HEK293T (cell line): ENCODE data around the gene ATAD2B.

Experiments
- CTCF ChIA-PET: fragments of 350-600 bp; formaldehyde crosslinking; extraction: SDS; loops from one replicate; lab custom pipeline; 2021; ENCODE audit warnings: antibody characterized with exemption, inconsistent platforms; lab: Yijun Ruan, JAX
- POLR2A ChIA-PET: fragments of 350-600 bp; formaldehyde crosslinking; extraction: SDS; loops from one replicate; lab custom pipeline; 2020; ENCODE audit warnings: antibody characterized with exemption, inconsistent platforms; lab: Yijun Ruan, JAX
- DNase-seq: peaks from one replicate; pipeline ENCODE4 v3.0.0; 2012; ENCODE audit warnings: mixed read lengths; ENCODE audit errors: extremely low spot score
- ARNT ChIP-seq: fragments of 450-650 bp; IDR thresholded peaks from 2 replicates; pipeline ENCODE4 v1.6.1; 2017; ENCODE audit warnings: mild to moderate bottlenecking
- BHLHE40 ChIP-seq: fragments of 450-650 bp; IDR thresholded peaks from 2 replicates; pipeline ENCODE4 v1.6.1; 2016; ENCODE audit warnings: mild to moderate bottlenecking, moderate library complexity, borderline replicate concordance
- CTBP1 ChIP-seq: fragments of 450-650 bp; IDR thresholded peaks from 2 replicates; pipeline ENCODE4 v1.6.1; 2016; ENCODE audit warnings: borderline replicate concordance
- ELF4 ChIP-seq: fragments of 450-650 bp; IDR thresholded peaks from 2 replicates; pipeline ENCODE4 v1.6.1; 2017; ENCODE audit warnings: antibody characterized with exemption
- FOXA1 ChIP-seq: fragments of 450-650 bp; IDR thresholded peaks from 2 replicates; pipeline ENCODE4 v1.6.1; 2016; ENCODE audit warnings: mild to moderate bottlenecking
- FOXK2 ChIP-seq: fragments of 450-650 bp; IDR thresholded peaks from 2 replicates; pipeline ENCODE4 v1.6.1; 2016; ENCODE audit warnings: mild to moderate bottlenecking
- FOXM1 ChIP-seq: fragments of 450-650 bp; IDR thresholded peaks from 2 replicates; pipeline ENCODE4 v1.6.1; 2017; ENCODE audit warnings: mild to moderate bottlenecking, borderline replicate concordance
- HDGF ChIP-seq: fragments of 450-650 bp; IDR thresholded peaks from 2 replicates; pipeline ENCODE4 v1.6.1; 2017; ENCODE audit warnings: antibody characterized with exemption, borderline replicate concordance
- L3MBTL2 ChIP-seq: fragments of 450-650 bp; conservative IDR thresholded peaks from 2 replicates; pipeline ENCODE4 v1.6.1; 2016; ENCODE audit warnings: mild to moderate bottlenecking
- LEF1 ChIP-seq: fragments of 450-650 bp; IDR thresholded peaks from 2 replicates; pipeline ENCODE4 v1.6.1; 2017; ENCODE audit warnings: mild to moderate bottlenecking, borderline replicate concordance
- NFRKB ChIP-seq: fragments of 450-650 bp; IDR thresholded peaks from 2 replicates; pipeline ENCODE4 v1.6.1; 2016; ENCODE audit warnings: mild to moderate bottlenecking, moderate library complexity
- SP1 ChIP-seq: fragments of 450-650 bp; IDR thresholded peaks from 2 replicates; pipeline ENCODE4 v1.6.1; 2017
- SUZ12 ChIP-seq: fragments of 450-650 bp; IDR thresholded peaks from 2 replicates; pipeline ENCODE4 v1.6.1; 2016; ENCODE audit warnings: mild to moderate bottlenecking
- TARDBP ChIP-seq: fragments of 450-650 bp; IDR thresholded peaks from 2 replicates; pipeline ENCODE4 v1.6.1; 2016
- ZNF384 ChIP-seq: fragments of 450-650 bp; IDR thresholded peaks from 2 replicates; pipeline ENCODE4 v1.6.1; 2016
- TF ChIP-seq, protein P1 (sequence below): fragments of 450-650 bp; IDR thresholded peaks from 2 replicates; pipeline ENCODE4 v1.6.1; 2016

The ATAD2B gene

DNA sequence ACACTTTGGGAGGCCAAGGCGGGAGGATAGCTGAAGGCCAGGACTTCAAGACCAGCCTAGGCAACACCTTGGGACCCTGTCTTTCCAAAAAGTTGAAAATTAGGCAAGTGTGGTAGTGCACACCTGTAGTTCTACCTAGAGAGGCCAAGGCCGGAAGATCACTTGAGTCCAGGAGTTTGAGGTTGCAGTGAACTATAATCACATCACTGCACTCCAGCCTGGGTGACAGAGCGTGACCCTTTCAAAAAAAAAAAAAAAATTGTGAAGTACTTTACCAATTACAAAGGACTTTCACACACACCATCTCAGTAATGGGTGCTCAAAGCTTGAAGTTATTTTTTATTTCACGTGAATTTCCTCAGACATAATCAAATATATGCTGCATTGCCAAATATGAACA is 65.0 kb downstream of the ATAD2B start:
- no peak for DNase-seq
- ChIA-PET POLR2A (no interaction called here), CTCF (no interaction called here)
- TF ChIP-seq TARDBP, result no peak
- no peak for TF ChIP-seq LEF1
- TF ChIP-seq, protein P1, sequence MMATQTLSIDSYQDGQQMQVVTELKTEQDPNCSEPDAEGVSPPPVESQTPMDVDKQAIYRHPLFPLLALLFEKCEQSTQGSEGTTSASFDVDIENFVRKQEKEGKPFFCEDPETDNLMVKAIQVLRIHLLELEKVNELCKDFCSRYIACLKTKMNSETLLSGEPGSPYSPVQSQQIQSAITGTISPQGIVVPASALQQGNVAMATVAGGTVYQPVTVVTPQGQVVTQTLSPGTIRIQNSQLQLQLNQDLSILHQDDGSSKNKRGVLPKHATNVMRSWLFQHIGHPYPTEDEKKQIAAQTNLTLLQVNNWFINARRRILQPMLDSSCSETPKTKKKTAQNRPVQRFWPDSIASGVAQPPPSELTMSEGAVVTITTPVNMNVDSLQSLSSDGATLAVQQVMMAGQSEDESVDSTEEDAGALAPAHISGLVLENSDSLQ, result no peak
- TF ChIP-seq FOXM1, result no peak
- TF ChIP-seq L3MBTL2, result no peak
- no peak for TF ChIP-seq SUZ12
- TF ChIP-seq BHLHE40, result no peak
- TF ChIP-seq HDGF, result no peak
- TF ChIP-seq NFRKB, result no peak
- TF ChIP-seq ELF4, result no peak
- TF ChIP-seq SP1, result no peak
- TF ChIP-seq ARNT, result no peak
- TF ChIP-seq FOXA1, result no peak
- TF ChIP-seq FOXK2, result no peak
- no peak for TF ChIP-seq CTBP1
- no peak for TF ChIP-seq ZNF384

DNA sequence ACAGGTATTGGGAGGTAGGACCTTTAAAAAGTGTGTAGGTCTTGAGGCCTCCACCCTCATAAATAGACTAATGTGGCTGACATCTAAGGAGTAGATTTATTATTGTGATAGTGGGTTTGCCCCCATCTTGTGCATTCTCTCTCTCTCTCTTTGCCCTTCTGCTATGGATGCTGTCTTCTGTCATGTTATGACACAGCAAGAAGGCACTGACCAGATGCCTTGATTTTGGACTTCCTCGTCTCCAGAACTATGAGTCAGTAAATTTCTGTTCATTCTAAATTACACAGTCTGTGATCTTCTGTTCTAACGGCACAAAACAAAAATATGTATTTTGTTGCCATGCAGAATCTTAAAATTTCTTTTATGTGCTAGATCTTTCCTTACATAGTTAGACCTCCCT is 66.9 kb downstream of the ATAD2B start:
- no peak for DNase-seq
- POLR2A ChIA-PET, result no interaction called here
- CTCF ChIA-PET, result no interaction called here
- TF ChIP-seq L3MBTL2, result no peak
- TF ChIP-seq SP1, result no peak
- TF ChIP-seq ARNT, result no peak
- TF ChIP-seq FOXA1, result no peak
- no peak for TF ChIP-seq BHLHE40
- no peak for TF ChIP-seq HDGF
- no peak for TF ChIP-seq ELF4
- TF ChIP-seq SUZ12, result no peak
- no peak for TF ChIP-seq FOXK2
- TF ChIP-seq TARDBP, result no peak
- TF ChIP-seq LEF1, result no peak
- TF ChIP-seq, protein P1, result no peak
- TF ChIP-seq CTBP1, result no peak
- no peak for TF ChIP-seq ZNF384
- TF ChIP-seq FOXM1, result no peak
- no peak for TF ChIP-seq NFRKB

DNA sequence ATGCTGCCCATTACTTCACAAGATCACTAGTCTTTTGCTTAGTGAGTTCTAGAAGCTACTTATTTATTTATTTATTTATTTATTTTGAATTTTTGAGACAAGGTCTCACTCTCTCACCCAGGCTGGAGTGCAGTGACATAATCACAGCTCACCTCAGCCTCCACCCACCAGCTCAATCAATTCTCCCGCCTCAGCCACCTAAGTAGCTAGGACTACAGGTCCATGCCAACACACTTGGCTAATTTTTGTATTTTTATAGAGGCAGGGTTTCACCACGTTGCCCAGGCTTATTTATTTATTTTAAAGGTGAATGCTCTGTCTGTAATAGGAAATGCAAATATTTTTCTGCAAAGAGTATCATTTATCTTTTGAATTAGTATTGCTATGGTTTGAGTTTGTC is 67.7 kb downstream of the ATAD2B start:
- no peak for DNase-seq
- TF ChIP-seq CTBP1 (no peak), ARNT (no peak), LEF1 (no peak), HDGF (no peak)
- TF ChIP-seq, protein P1, result no peak
- POLR2A ChIA-PET, result no interaction called here
- CTCF ChIA-PET, result no interaction called here

DNA sequence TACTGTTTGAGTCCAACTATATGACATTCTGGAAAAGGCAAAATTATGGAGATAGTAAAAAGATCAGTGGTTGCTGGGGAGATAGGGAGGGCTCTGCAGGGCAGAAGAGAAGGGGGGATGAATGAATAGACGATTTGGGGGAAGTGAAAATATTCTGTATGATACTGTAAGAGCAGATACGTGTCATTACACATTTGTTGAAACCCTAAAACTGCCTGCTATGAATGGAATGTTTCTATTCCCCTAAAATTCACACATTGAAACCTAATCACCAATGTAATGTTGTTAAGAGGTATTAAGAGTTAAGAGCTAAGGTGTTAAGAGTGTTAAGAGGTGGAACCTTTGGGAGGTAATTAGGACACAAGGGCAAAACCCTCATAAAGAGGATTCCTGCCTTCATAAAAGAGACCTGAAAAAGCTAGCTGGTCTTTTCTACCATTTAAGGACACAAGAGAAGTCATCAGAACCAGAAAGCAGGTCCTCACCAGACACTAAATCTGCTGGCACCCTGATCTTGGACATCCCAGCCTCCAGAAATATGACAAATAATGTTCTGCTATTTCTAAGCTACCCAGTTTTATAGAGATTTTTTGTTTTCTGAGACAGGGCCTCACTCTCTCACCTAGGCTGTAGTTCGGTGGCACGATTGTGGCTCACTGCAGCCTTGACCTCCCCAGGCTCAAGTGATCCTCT is 76.2 kb downstream of the ATAD2B start:
- CTCF ChIA-PET, result interaction anchor here (0.6 kb wide), 1 partner anchor 77 kb away, joined by 3 read pairs; no protein-coding TSS in a partner anchor
- TF ChIP-seq NFRKB, result no peak
- no peak for TF ChIP-seq SP1
- no peak for TF ChIP-seq FOXA1
- TF ChIP-seq FOXM1, result no peak
- TF ChIP-seq, protein P1, result no peak
- no peak for TF ChIP-seq FOXK2
- no peak for TF ChIP-seq BHLHE40
- no peak for TF ChIP-seq TARDBP
- TF ChIP-seq ELF4, result no peak
- no peak for TF ChIP-seq ZNF384
- POLR2A ChIA-PET, result no interaction called here
- DNase-seq, result no peak

DNA sequence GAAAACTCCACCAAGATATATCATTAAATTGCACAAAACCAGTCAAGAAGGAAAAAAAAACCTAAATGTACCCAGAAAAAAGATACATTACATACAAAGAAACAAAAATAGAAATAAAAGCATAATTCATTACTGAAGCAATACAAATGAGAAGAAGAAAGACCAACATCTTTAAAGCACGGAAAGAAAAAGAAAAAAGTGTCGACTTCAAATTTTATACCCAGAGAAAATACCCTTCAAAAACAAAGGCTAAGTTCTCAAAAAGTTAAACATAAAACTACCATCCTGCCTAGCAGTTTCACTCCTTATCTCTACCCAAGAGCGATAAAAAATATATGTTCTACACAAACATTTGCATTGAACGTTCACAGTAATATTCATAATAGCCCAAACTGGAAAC is 82.0 kb downstream of the ATAD2B start:
- TF ChIP-seq NFRKB (no peak), FOXA1 (no peak), ELF4 (no peak), FOXM1 (no peak), ZNF384 (no peak), FOXK2 (no peak), L3MBTL2 (no peak), TARDBP (no peak), SUZ12 (no peak), HDGF (no peak), ARNT (no peak)
- ChIA-PET CTCF (no interaction called here), POLR2A (no interaction called here)
- no peak for DNase-seq
